ENCODE data around the gene PISD.
"Not testable (repeated sequence)": the region's sequence is repeated elsewhere in the genome, so short reads cannot be mapped to it uniquely, and the experiment has no call there.

PISD gene

GRCh38 chr22:31604746-31605705 is 57.0 kb downstream of the PISD start:
- DNase-seq, result no peak

GRCh38 chr22:31604137-31604705 is 57.8 kb downstream of the PISD start:
- no peak for DNase-seq

GRCh38 chr22:31603574-31603973 is 58.4 kb downstream of the PISD start:
- DNase-seq, result no peak

- no peak for DNase-seq
These were observed 58.9 kb downstream of the PISD start for GRCh38 chr22:31603081-31603525.

- no peak for DNase-seq
These were observed 59.6 kb downstream of the PISD start for GRCh38 chr22:31602259-31602952.

- no peak for DNase-seq
These were observed 66.7 kb downstream of the PISD start for GRCh38 chr22:31595271-31595670.

GRCh38 chr22:31590161-31590560 is 71.9 kb downstream of the PISD start:
- not testable (repeated sequence) for DNase-seq

GRCh38 chr22:31588970-31589675 is 72.9 kb downstream of the PISD start:
- DNase-seq, result no peak

GRCh38 chr22:31586137-31586920 is 75.7 kb downstream of the PISD start:
- no peak for DNase-seq

GRCh38 chr22:31585161-31585859 is 76.7 kb downstream of the PISD start:
- peak; percentile 13 for DNase-seq

GRCh38 chr22:31584804-31585160 is 77.2 kb downstream of the PISD start:
- DNase-seq, result no peak

- DNase-seq, result no peak
These were observed 78.0 kb downstream of the PISD start for GRCh38 chr22:31583861-31584485.

GRCh38 chr22:31579835-31580242 is 82.2 kb downstream of the PISD start:
- no peak for DNase-seq

- DNase-seq, result no peak
These were observed 83.8 kb downstream of the PISD start for GRCh38 chr22:31578171-31578570.

- DNase-seq, result no peak
These were observed 84.3 kb downstream of the PISD start for GRCh38 chr22:31577711-31578110.

GRCh38 chr22:31575190-31575589 is 86.8 kb downstream of the PISD start:
- no peak for DNase-seq

- DNase-seq, result no peak
These were observed 87.9 kb downstream of the PISD start for GRCh38 chr22:31574055-31574670.

GRCh38 chr22:31572939-31573338 is 89.1 kb downstream of the PISD start:
- no peak for DNase-seq

- DNase-seq, result no peak
These were observed 92.9 kb downstream of the PISD start for GRCh38 chr22:31569126-31569525.

Data from stimulated activated naive CD4-positive, alpha-beta T cell treated with Interleukin-2 at 50 U/mL for 16 hours (primary cell).